OCI-LY3 (cell line): Measurements from ENCODE around the gene HHLA2.

Experiments
- H2AFZ ChIP-seq: fragments of 200-600, 300-600 bp; shearing (Covaris generic); 2 replicates; pipeline ENCODE4 v1.6.0; 2014; ENCODE audit warnings: antibody characterized with exemption, low read depth, low read length
- H3K27ac ChIP-seq: fragments of 200-600, 300-600 bp; sonication (generic); 2 replicates; pipeline ENCODE4 v1.5.1; 2014; ENCODE audit warnings: mild to moderate bottlenecking, low read length, moderate library complexity, mixed read lengths
- H3K27me3 ChIP-seq: fragments of 200-600, 300-600 bp; sonication (generic); 2 replicates; pipeline ENCODE4 v1.6.1; 2014; ENCODE audit warnings: low read depth, low read length, mixed read lengths
- H3K36me3 ChIP-seq: fragments of 200-600, 300-600 bp; sonication (generic); replicated peaks from 2 replicates; pipeline ENCODE3; 2014; ENCODE audit warnings: low read depth, low read length, mixed read lengths
- H3K4me1 ChIP-seq: fragments of 300-600, 200-600 bp; sonication (generic); 2 replicates; pipeline ENCODE4 v1.6.1; 2014; ENCODE audit warnings: low read length, mixed read lengths
- H3K4me2 ChIP-seq: fragments of 200-600, 300-600 bp; sonication (generic); 2 replicates; pipeline ENCODE4 v1.6.1; 2014; ENCODE audit warnings: low read length, mixed read lengths
- H3K4me3 ChIP-seq: fragments of 300-600, 200-600 bp; sonication (generic); 2 replicates; pipeline ENCODE4 v1.5.1; 2014; ENCODE audit warnings: antibody characterized with exemption, mild to moderate bottlenecking, low read length, moderate library complexity
- H3K79me2 ChIP-seq: fragments of 300-600, 200-600 bp; shearing (Covaris generic); 2 replicates; pipeline ENCODE4 v1.6.1; 2014; ENCODE audit warnings: mild to moderate bottlenecking, low read length, mixed read lengths
- H3K9ac ChIP-seq: fragments of 300-600, 200-600 bp; shearing (Covaris generic); 2 replicates; pipeline ENCODE4 v1.6.0; 2014; ENCODE audit warnings: mild to moderate bottlenecking, low read length, moderate library complexity
- H3K9me3 ChIP-seq: fragments of 200-600, 300-600 bp; shearing (Covaris generic); 2 replicates; pipeline ENCODE4 v1.6.1; 2014; ENCODE audit warnings: low read length, mixed read lengths; ENCODE audit not compliant: insufficient read depth
- H4K20me1 ChIP-seq: fragments of 200-600, 300-600 bp; sonication (generic); 2 replicates; pipeline ENCODE4 v1.6.1; 2016; ENCODE audit warnings: low read length, mixed read lengths; ENCODE audit not compliant: insufficient read depth
- CTCF ChIP-seq: fragments of 200-600, 300-600 bp; sonication (generic); IDR thresholded peaks from 2 replicates; pipeline ENCODE4 v1.5.1; 2014; ENCODE audit warnings: antibody characterized with exemption, low read length, low read depth
- EZH2phosphoT487 ChIP-seq: fragments of 200-600 bp; shearing (Covaris generic); IDR thresholded peaks from 2 replicates; pipeline ENCODE4 v1.6.1; 2018; ENCODE audit warnings: antibody characterized with exemption, mixed run types, low read depth

Gene HHLA2

GRCh38 chr3:108380128-108380795 lies 83.9 kb downstream of the HHLA2 start:
- H3K4me1 ChIP-seq = peaks cover under 1% of the 10 kb centered on the region; the same call in 1 of the 2 replicates
- no peak for TF ChIP-seq EZH2phosphoT487
- no peak for TF ChIP-seq CTCF
- no peaks in the 10 kb centered on the region for H4K20me1 ChIP-seq
- H3K4me2 ChIP-seq = no peak overlapping the region
- H3K36me3 ChIP-seq = no peaks in the 10 kb centered on the region
- no peak overlapping the region for H2AFZ ChIP-seq
- no peaks in the 10 kb centered on the region for H3K27me3 ChIP-seq
- no peaks in the 10 kb centered on the region for H3K79me2 ChIP-seq
- H3K9me3 ChIP-seq = no peaks in the 10 kb centered on the region
- H3K27ac ChIP-seq = no peak overlapping the region
- H3K9ac ChIP-seq = no peak overlapping the region
- no peak overlapping the region for H3K4me3 ChIP-seq

GRCh38 chr3:108381529-108382140 lies 85.3 kb downstream of the HHLA2 start:
- peaks cover 14% of the 10 kb centered on the region for H3K4me1 ChIP-seq
- H3K9ac ChIP-seq = no peak overlapping the region
- H3K27ac ChIP-seq = no peak overlapping the region
- no peak for TF ChIP-seq EZH2phosphoT487
- TF ChIP-seq CTCF = no peak
- H2AFZ ChIP-seq = no peak overlapping the region
- no peaks in the 10 kb centered on the region for H3K36me3 ChIP-seq
- H3K4me3 ChIP-seq = no peak overlapping the region
- H4K20me1 ChIP-seq = no peaks in the 10 kb centered on the region
- H3K4me2 ChIP-seq = no peak overlapping the region
- no peaks in the 10 kb centered on the region for H3K79me2 ChIP-seq
- H3K27me3 ChIP-seq = 0 out of 2 replicates have a peak, but pooled peaks cover 4% of the 10 kb centered on the region
- no peaks in the 10 kb centered on the region for H3K9me3 ChIP-seq

GRCh38 chr3:108383306-108383705 lies 87.0 kb downstream of the HHLA2 start:
- no peak for TF ChIP-seq EZH2phosphoT487
- no peak for TF ChIP-seq CTCF

GRCh38 chr3:108387063-108387462 lies 90.7 kb downstream of the HHLA2 start:
- Histone ChIP-seq H3K36me3 (no peaks in the 10 kb centered on the region), H3K4me1 (peaks cover 47% of the 10 kb centered on the region), H3K4me2 (no peak overlapping the region), H3K4me3 (no peak overlapping the region), H2AFZ (no peak overlapping the region), H3K27me3 (peaks cover 17% of the 10 kb centered on the region; the same call in 1 of the 2 replicates), H3K27ac (no peak overlapping the region), H3K79me2 (no peaks in the 10 kb centered on the region), H3K9ac (no peak overlapping the region), H3K9me3 (no peaks in the 10 kb centered on the region), H4K20me1 (no peaks in the 10 kb centered on the region)
- TF ChIP-seq CTCF (no peak), EZH2phosphoT487 (no peak)

More at GRCh38 chr3:108383306-108383705, 87.0 kb downstream of the HHLA2 start:
- H3K4me1 ChIP-seq = peaks cover 30% of the 10 kb centered on the region
- H2AFZ ChIP-seq = no peak overlapping the region
- no peaks in the 10 kb centered on the region for H4K20me1 ChIP-seq
- no peak overlapping the region for H3K4me2 ChIP-seq
- H3K4me3 ChIP-seq = no peak overlapping the region
- no peaks in the 10 kb centered on the region for H3K36me3 ChIP-seq
- H3K9me3 ChIP-seq = no peaks in the 10 kb centered on the region
- no peak overlapping the region for H3K27ac ChIP-seq
- H3K9ac ChIP-seq = no peak overlapping the region
- no peaks in the 10 kb centered on the region for H3K79me2 ChIP-seq
- H3K27me3 ChIP-seq = 0 out of 2 replicates have a peak, but pooled peaks cover 11% of the 10 kb centered on the region
